GM13977 (cell line): ENCODE data around the gene MGME1.

ENCODE experiments used
- DNase-seq: peaks from one replicate; pipeline ENCODE4 v3.0.0; 2012; ENCODE audit warnings: low spot score
- CTCF ChIP-seq: IDR thresholded peaks from 2 replicates; pipeline ENCODE4 v1.5.1; 2012; ENCODE audit warnings: mild to moderate bottlenecking, control low read depth; ENCODE audit not compliant: insufficient read depth; ENCODE audit errors: extremely low read depth, missing control alignments
- in situ Hi-C: fragments of 300-500 bp; cut with MboI; formaldehyde crosslinking; loops from one replicate; pipeline ENCODE4 v1.12.0; 2022; ENCODE audit warnings: low sequenced_read_pairs, low pct_unique_long_range_greater_than_20kb, mixed read lengths, inconsistent platforms; ENCODE audit not compliant: unreplicated experiment

MGME1 gene

GRCh38 chr20:17946572-17947473 lies 22.0 kb upstream of the MGME1 start:
- TF ChIP-seq CTCF: no peak
- in situ Hi-C loops: loop anchor here (25.0 kb wide), 1 partner anchor 410 kb away; the partner anchor contains the start of gene BFSP1
- DNase-seq: no peak

- TF ChIP-seq CTCF: no peak
- no peak for DNase-seq
- in situ Hi-C loops: loop anchor here (25.0 kb wide), 1 partner anchor 410 kb away; the partner anchor contains the start of gene BFSP1
Observed at GRCh38 chr20:17947474-17947815, 21.4 kb upstream of the MGME1 start.

GRCh38 chr20:17948442-17948841 lies 20.4 kb upstream of the MGME1 start:
- no peak for DNase-seq
- TF ChIP-seq CTCF: no peak
- in situ Hi-C loops: loop anchor here (25.0 kb wide), 1 partner anchor 411 kb away; the partner anchor contains the start of gene BFSP1

- in situ Hi-C loops: loop anchor here (25.0 kb wide), 1 partner anchor 413 kb away; the partner anchor contains the start of gene BFSP1
- DNase-seq: no peak
- no peak for TF ChIP-seq CTCF
Observed at GRCh38 chr20:17949899-17950298, 18.9 kb upstream of the MGME1 start.

- no peak for DNase-seq
- in situ Hi-C loops: no loop called here
- no peak for TF ChIP-seq CTCF
Observed at GRCh38 chr20:17950670-17951069, 18.1 kb upstream of the MGME1 start.

- no peak for DNase-seq
- TF ChIP-seq CTCF: no peak
- in situ Hi-C loops: no loop called here
Observed at GRCh38 chr20:17951323-17951722, 17.5 kb upstream of the MGME1 start.
